H9 (cell line): ENCODE data around the gene FLNC. TPM values are rescaled to one million over a fixed set of nuclear protein-coding genes. Genes with fewer than 3 reads are reported as not detected.

ENCODE experiments used
- DNase-seq: peaks from one replicate; pipeline ENCODE4 v3.0.0-alpha.2; 2017
- H2AFZ ChIP-seq: one replicate; pipeline ENCODE4 v1.6.1; 2013; ENCODE audit warnings: mild to moderate bottlenecking, low read length, control low read depth, moderate library complexity
- H2AK5ac ChIP-seq: 2 replicates; pipeline ENCODE4 v1.6.1; 2013; ENCODE audit warnings: low read length, control low read depth, mixed read lengths; ENCODE audit not compliant: insufficient read length
- H2BK120ac ChIP-seq: one replicate; pipeline ENCODE4 v1.6.1; 2013; ENCODE audit warnings: low read depth, mild to moderate bottlenecking, low read length, control low read depth, inconsistent platforms; ENCODE audit not compliant: poor library complexity, severe bottlenecking
- H2BK12ac ChIP-seq: 2 replicates; pipeline ENCODE4 v1.6.1; 2013; ENCODE audit warnings: low read length, control low read depth, mixed read lengths, low read depth; ENCODE audit not compliant: insufficient read length
- H2BK15ac ChIP-seq: 2 replicates; pipeline ENCODE4 v1.6.1; 2013; ENCODE audit warnings: low read depth, low read length, control low read depth
- H2BK20ac ChIP-seq: one replicate; pipeline ENCODE4 v1.6.1; 2013; ENCODE audit warnings: low read depth, mild to moderate bottlenecking, low read length, control low read depth, inconsistent platforms; ENCODE audit not compliant: poor library complexity, severe bottlenecking
- H2BK5ac ChIP-seq: 2 replicates; pipeline ENCODE4 v1.6.1; 2013; ENCODE audit warnings: low read length, control low read depth, mixed read lengths; ENCODE audit not compliant: insufficient read length
- H3K14ac ChIP-seq: 2 replicates; pipeline ENCODE4 v1.6.1; 2013; ENCODE audit warnings: low read length, control low read depth; ENCODE audit not compliant: insufficient read depth
- H3K18ac ChIP-seq: 2 replicates; pipeline ENCODE4 v1.6.1; 2013; ENCODE audit warnings: low read depth, mild to moderate bottlenecking, mixed read lengths, low read length, control low read depth; ENCODE audit not compliant: insufficient read length
- H3K23ac ChIP-seq: 2 replicates; pipeline ENCODE4 v1.6.1; 2013; ENCODE audit warnings: low read length, control low read depth, mixed read lengths, low read depth; ENCODE audit not compliant: insufficient read length
- H3K23me2 ChIP-seq: 2 replicates; pipeline ENCODE4 v1.6.1; 2013; ENCODE audit warnings: low read depth, mild to moderate bottlenecking, mixed read lengths, low read length, control low read depth; ENCODE audit not compliant: insufficient read length, poor library complexity, severe bottlenecking
- H3K27ac ChIP-seq: 2 replicates; pipeline ENCODE4 v1.5.1; 2013; ENCODE audit warnings: low read length, control low read depth, mixed read lengths, low read depth; ENCODE audit not compliant: insufficient read length
- H3K27me3 ChIP-seq: 2 replicates; pipeline ENCODE4 v1.6.1; 2013; ENCODE audit warnings: low read length, control low read depth, inconsistent platforms; ENCODE audit not compliant: insufficient read depth
- H3K4ac ChIP-seq: 2 replicates; pipeline ENCODE4 v1.6.1; 2013; ENCODE audit warnings: low read depth, mild to moderate bottlenecking, control low read depth, inconsistent platforms, low read length, moderate library complexity
- H3K4me1 ChIP-seq: 2 replicates; pipeline ENCODE4 v1.6.1; 2013; ENCODE audit warnings: low read length, control low read depth, inconsistent platforms; ENCODE audit not compliant: insufficient read depth
- H3K4me2 ChIP-seq: 2 replicates; pipeline ENCODE4 v1.6.1; 2013; ENCODE audit warnings: low read length, control low read depth, mixed read lengths; ENCODE audit not compliant: insufficient read length, insufficient read depth
- H3K56ac ChIP-seq: 2 replicates; pipeline ENCODE4 v1.6.1; 2013; ENCODE audit warnings: low read depth, mild to moderate bottlenecking, mixed read lengths, low read length, control low read depth; ENCODE audit not compliant: insufficient read length
- H3K79me1 ChIP-seq: 2 replicates; pipeline ENCODE4 v1.6.1; 2013; ENCODE audit warnings: low read depth, mild to moderate bottlenecking, moderate library complexity, low read length, control low read depth, inconsistent platforms; ENCODE audit not compliant: insufficient read depth, poor library complexity, severe bottlenecking
- H3K79me2 ChIP-seq: 2 replicates; pipeline ENCODE4 v1.6.1; 2013; ENCODE audit warnings: low read length, control low read depth, inconsistent platforms; ENCODE audit not compliant: insufficient read depth
- H3K9ac ChIP-seq: 2 replicates; pipeline ENCODE4 v1.6.1; 2013; ENCODE audit warnings: low read length, control low read depth, mixed read lengths; ENCODE audit not compliant: insufficient read length; ENCODE audit errors: extremely low read depth
- H3K9me3 ChIP-seq: one replicate; pipeline ENCODE4 v1.6.1; 2013; ENCODE audit warnings: low read depth, low read length, inconsistent platforms; ENCODE audit not compliant: control insufficient read depth
- H3T11ph ChIP-seq: one replicate; pipeline ENCODE4 v1.6.1; 2013; ENCODE audit warnings: mild to moderate bottlenecking, low read length, control low read depth, inconsistent platforms
- H4K20me1 ChIP-seq: one replicate; pipeline ENCODE4 v1.6.1; 2013; ENCODE audit not compliant: control insufficient read depth, insufficient read length, insufficient read depth
- H4K5ac ChIP-seq: 2 replicates; pipeline ENCODE4 v1.6.1; 2013; ENCODE audit warnings: low read depth, mild to moderate bottlenecking, mixed read lengths, low read length, control low read depth; ENCODE audit not compliant: insufficient read length
- H4K8ac ChIP-seq: replicated peaks from 2 replicates; pipeline ENCODE4 v1.6.1; 2013; ENCODE audit warnings: low read length, control low read depth, mixed read lengths, low read depth; ENCODE audit not compliant: insufficient read length
- H4K91ac ChIP-seq: 2 replicates; pipeline ENCODE4 v1.6.1; 2013; ENCODE audit warnings: low read depth, mild to moderate bottlenecking, moderate library complexity, mixed read lengths, low read length, control low read depth; ENCODE audit not compliant: insufficient read length
- H3K27ac Mint-ChIP-seq, 3 experiments: 2 replicates in 2 of 3; 3 replicates in 1 of 3; pipeline ENCODE4 v1.8.0; 2020 to 2021; ENCODE audit warnings: mixed read lengths in 3 of 3, mild to moderate bottlenecking in 1 of 3, moderate library complexity in 1 of 3
- H3K27me3 Mint-ChIP-seq: 2 replicates; pipeline ENCODE4 v1.8.0; 2021; ENCODE audit warnings: low read depth, mild to moderate bottlenecking, moderate library complexity, mixed read lengths
- H3K36me3 Mint-ChIP-seq, 3 experiments: 2 replicates in 2 of 3; 3 replicates in 1 of 3; pipeline ENCODE4 v1.8.0; 2020 to 2021; ENCODE audit warnings: low read depth in 3 of 3, mixed read lengths in 3 of 3; ENCODE audit not compliant: insufficient read depth in 1 of 3
- H3K4me1 Mint-ChIP-seq, 2 experiments: 2 replicates each; pipeline ENCODE4 v1.8.0; 2020; ENCODE audit warnings: mixed read lengths in 2 of 2
- H3K4me3 Mint-ChIP-seq, 2 experiments: 2 replicates in 1 of 2; 3 replicates in 1 of 2; pipeline ENCODE4 v1.8.0; 2020 to 2021; ENCODE audit warnings: mild to moderate bottlenecking in 2 of 2, mixed read lengths in 2 of 2, moderate library complexity in 1 of 2
- H3K9me3 Mint-ChIP-seq, 2 experiments: 2 replicates in 1 of 2; 3 replicates in 1 of 2; pipeline ENCODE4 v1.8.0; 2020; ENCODE audit warnings: mild to moderate bottlenecking in 2 of 2, mixed read lengths in 2 of 2, moderate library complexity in 1 of 2
- CTCF ChIP-seq: fragments of 200-600 bp; sonication (generic); conservative IDR thresholded peaks from 3 replicates; pipeline ENCODE4 v1.8.0; 2021; ENCODE audit warnings: antibody characterized with exemption, mild to moderate bottlenecking
- WGBS: extraction: QIAGEN DNeasy Blood & Tissue Kit; methylation state at CpG from one replicate; pipeline ENCODE4 v1.1.7; 2013; ENCODE audit warnings: missing lambda C conversion rate, low lambda C conversion rate, mixed read lengths; ENCODE audit not compliant: insufficient read length; ENCODE audit errors: extremely low coverage; 5-methylcytosine and 5-hydroxymethylcytosine counted together
- total RNA-seq: library from RNA; stranded (reverse); gene quantifications from 2 replicates; pipeline ENCODE4 v1.2.1, GENCODE V29; 2021

Gene FLNC
- total RNA-seq, 1 experiment from 2014 or later: 12.2 TPM

- Histone ChIP-seq H3K56ac (no peak overlapping the region), H2BK12ac (no peak overlapping the region), H2BK20ac (no peak overlapping the region), H3K4me2 (no peak overlapping the region), H3K79me1 (no peaks in the 10 kb centered on the region), H3K79me2 (no peaks in the 10 kb centered on the region), H2BK5ac (no peak overlapping the region), H2BK120ac (no peak overlapping the region), H3K14ac (no peak overlapping the region), H3K23ac (no peak overlapping the region), H4K20me1 (no peaks in the 10 kb centered on the region), H2AFZ (no peak overlapping the region), H2AK5ac (no peak overlapping the region), H3K27ac (no peak overlapping the region), H3K4me1 (no peaks in the 10 kb centered on the region), H3T11ph (no peak overlapping the region), H3K18ac (no peak overlapping the region), H3K23me2 (no peaks in the 10 kb centered on the region), H4K91ac (no peak overlapping the region), H4K8ac (no peak overlapping the region), H3K9ac (no peak overlapping the region), H4K5ac (no peak overlapping the region), H3K4ac (no peak overlapping the region), H3K27me3 (no peaks in the 10 kb centered on the region), H2BK15ac (no peak overlapping the region), H3K9me3 (no peaks in the 10 kb centered on the region)
- peaks cover 0 to 7% (median 0%) of the 10 kb centered on the region in 3 experiments; a peak in 1 of 7 replicates for H3K36me3 Mint-ChIP-seq
- no peak overlapping the region for H3K27ac Mint-ChIP-seq
- H3K27me3 Mint-ChIP-seq: no peaks in the 10 kb centered on the region
- no peaks in the 10 kb centered on the region for H3K4me1 Mint-ChIP-seq
- H3K9me3 Mint-ChIP-seq: no peaks in the 10 kb centered on the region
- no peak for DNase-seq
- no CpG with 5 or more reads among the region's 17 CpGs for WGBS
- no peak for TF ChIP-seq CTCF
- H3K4me3 Mint-ChIP-seq: no peak overlapping the region
Observed at GRCh38 chr7:128847721-128848211, 17.6 kb downstream of the FLNC start.
